HTR-8/SVneo (cell line): ENCODE measurements around the gene FLVCR2.
"Not testable (repeated sequence)": the region's sequence is repeated elsewhere in the genome, so short reads cannot be mapped to it uniquely, and the experiment has no call there.

Source experiments
- DNase-seq: peaks from one replicate; pipeline ENCODE4 v3.0.0; 2011; ENCODE audit warnings: low spot score, mixed read lengths; ENCODE audit not compliant: insufficient read length
- FAIRE-seq: peaks from 2 replicates; lab custom pipeline; 2011; peaks lifted over from hg19 to GRCh38; lab: Jason Lieb, UNC

FLVCR2 gene

GRCh38 chr14:75587388-75587787, 9.0 kb downstream of the FLVCR2 start:
- FAIRE-seq (no peak), DNase-seq (no peak)

GRCh38 chr14:75589931-75590330, 11.5 kb downstream of the FLVCR2 start:
- FAIRE-seq (no peak), DNase-seq (no peak)

GRCh38 chr14:75591331-75591946, 13.0 kb downstream of the FLVCR2 start:
- FAIRE-seq (peak; percentile 26), DNase-seq (no peak)

GRCh38 chr14:75591987-75592575, 13.7 kb downstream of the FLVCR2 start:
- FAIRE-seq, result peak; percentile 73
- no peak for DNase-seq

GRCh38 chr14:75595226-75595625, 16.8 kb downstream of the FLVCR2 start:
- FAIRE-seq, result peak; percentile 55
- no peak for DNase-seq

GRCh38 chr14:75597149-75597548, 18.7 kb downstream of the FLVCR2 start:
- FAIRE-seq (no peak), DNase-seq (no peak)

- not testable (repeated sequence) for FAIRE-seq, DNase-seq
Measured at GRCh38 chr14:75600100-75600499, 21.7 kb downstream of the FLVCR2 start.

- FAIRE-seq, DNase-seq: not testable (repeated sequence)
Measured at GRCh38 chr14:75601061-75601460, 22.6 kb downstream of the FLVCR2 start.

- FAIRE-seq (no peak), DNase-seq (no peak)
Measured at GRCh38 chr14:75602503-75602902, 24.1 kb downstream of the FLVCR2 start.

- DNase-seq (no peak), FAIRE-seq (peak; percentile 40)
Measured at GRCh38 chr14:75604979-75605851, 26.8 kb downstream of the FLVCR2 start.

GRCh38 chr14:75605916-75606315, 27.5 kb downstream of the FLVCR2 start:
- FAIRE-seq (no peak), DNase-seq (no peak)

GRCh38 chr14:75607044-75607443, 28.6 kb downstream of the FLVCR2 start:
- no peak for DNase-seq

GRCh38 chr14:75607842-75608640, 29.6 kb downstream of the FLVCR2 start:
- FAIRE-seq (peak; percentile 49), DNase-seq (no peak)

More at GRCh38 chr14:75607044-75607443, 28.6 kb downstream of the FLVCR2 start:
- no peak for FAIRE-seq

GRCh38 chr14:75609116-75609515, 30.7 kb downstream of the FLVCR2 start:
- FAIRE-seq (no peak), DNase-seq (no peak)

GRCh38 chr14:75609606-75610475, 31.4 kb downstream of the FLVCR2 start:
- DNase-seq, result no peak
- no peak for FAIRE-seq

- FAIRE-seq (no peak), DNase-seq (no peak)
Measured at GRCh38 chr14:75610834-75611233, 32.4 kb downstream of the FLVCR2 start.

GRCh38 chr14:75612157-75612556, 33.7 kb downstream of the FLVCR2 start:
- FAIRE-seq, result no peak

GRCh38 chr14:75614179-75614578, 35.8 kb downstream of the FLVCR2 start:
- no peak for DNase-seq
- no peak for FAIRE-seq

More at GRCh38 chr14:75612157-75612556, 33.7 kb downstream of the FLVCR2 start:
- no peak for DNase-seq

- FAIRE-seq, result peak; percentile 28
Measured at GRCh38 chr14:75615200-75615599, 36.8 kb downstream of the FLVCR2 start.

More at GRCh38 chr14:75615200-75615599, 36.8 kb downstream of the FLVCR2 start:
- no peak for DNase-seq
